AG04449 (cell line): ENCODE results near the gene GALNT4.

Source experiments
- CTCF ChIA-PET: fragments of 350-600 bp; formaldehyde crosslinking; extraction: SDS; loops from one replicate; lab custom pipeline; 2021; ENCODE audit warnings: antibody characterized with exemption; lab: Yijun Ruan, JAX
- POLR2A ChIA-PET: fragments of 400-600, 350-600 bp; formaldehyde crosslinking; extraction: SDS; loops from one replicate; lab custom pipeline; 2020; ENCODE audit warnings: antibody characterized with exemption, inconsistent platforms; lab: Yijun Ruan, JAX
- DNase-seq: peaks from one replicate; pipeline ENCODE4 v3.0.0-alpha.2; 2010; ENCODE audit warnings: low read depth, low spot score
- H3K4me3 ChIP-seq: 2 replicates; pipeline ENCODE4 v1.5.1; 2011; ENCODE audit warnings: low read depth, mild to moderate bottlenecking, control low read depth, low read length
- CTCF ChIP-seq: IDR thresholded peaks from one replicate; pipeline ENCODE4 v1.5.1; 2011; ENCODE audit warnings: mild to moderate bottlenecking, moderate library complexity, low read length, control low read depth, inconsistent platforms; ENCODE audit not compliant: insufficient read depth; ENCODE audit errors: missing control alignments

GALNT4 gene

DNA sequence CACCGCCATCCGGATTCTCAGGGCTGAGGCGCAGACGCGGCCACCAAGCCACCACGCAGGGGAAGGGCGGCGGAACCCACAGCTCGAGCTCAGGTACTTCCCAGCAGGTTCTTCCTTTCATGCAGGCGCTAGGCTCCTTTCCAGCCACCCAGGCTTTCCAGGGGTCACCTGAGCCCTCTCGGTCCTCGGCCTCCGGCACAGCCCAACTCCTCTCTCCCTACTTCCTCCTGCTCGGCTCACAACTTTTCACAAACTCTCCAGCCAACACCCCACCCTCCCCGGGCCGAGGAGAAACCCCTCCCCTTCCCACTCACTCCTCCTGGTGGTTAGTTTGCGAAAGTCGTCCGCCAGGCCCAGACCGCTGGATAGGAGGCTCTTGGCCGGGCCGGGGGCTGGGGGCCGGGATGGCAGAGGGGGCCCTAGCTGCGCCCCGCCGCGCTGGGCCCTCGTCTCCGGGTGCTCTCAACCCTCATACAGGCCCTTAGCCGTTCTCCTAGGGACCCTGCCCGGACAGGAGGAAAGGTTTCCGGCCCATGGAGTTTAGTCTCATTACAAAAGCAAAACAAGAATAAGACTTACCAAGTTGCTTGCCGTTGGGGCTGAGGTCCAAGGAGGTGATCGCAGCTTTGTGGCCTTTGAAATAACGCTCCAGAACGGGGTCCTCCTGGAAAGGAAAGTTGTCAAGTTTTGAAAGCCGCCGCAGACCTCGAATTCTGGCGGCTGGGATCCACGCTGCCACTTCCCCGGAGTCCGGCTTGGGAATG lies at the start of gene GALNT4:
TSS of gene GALNT4 (minus strand) at position 256 of the 764 bp plus-strand sequence. CDS start at position 9, 247 bp downstream.
- H3K4me3 ChIP-seq: peak within 1 kb of the TSS; percentile 97
- peak; percentile 90 for TF ChIP-seq CTCF
- ChIA-PET POLR2A (interaction anchor here (0.6 kb wide), 1 partner anchor 182 kb away, joined by 4 read pairs; no protein-coding TSS in a partner anchor), CTCF (interaction anchor here (0.7 to 12.4 kb wide), 26 partner anchors 10 to 516 kb away, joined by 3 to 265 read pairs (median 4); partner anchors contain the start of gene DUSP6)
- peak; percentile 40 for DNase-seq

DNA sequence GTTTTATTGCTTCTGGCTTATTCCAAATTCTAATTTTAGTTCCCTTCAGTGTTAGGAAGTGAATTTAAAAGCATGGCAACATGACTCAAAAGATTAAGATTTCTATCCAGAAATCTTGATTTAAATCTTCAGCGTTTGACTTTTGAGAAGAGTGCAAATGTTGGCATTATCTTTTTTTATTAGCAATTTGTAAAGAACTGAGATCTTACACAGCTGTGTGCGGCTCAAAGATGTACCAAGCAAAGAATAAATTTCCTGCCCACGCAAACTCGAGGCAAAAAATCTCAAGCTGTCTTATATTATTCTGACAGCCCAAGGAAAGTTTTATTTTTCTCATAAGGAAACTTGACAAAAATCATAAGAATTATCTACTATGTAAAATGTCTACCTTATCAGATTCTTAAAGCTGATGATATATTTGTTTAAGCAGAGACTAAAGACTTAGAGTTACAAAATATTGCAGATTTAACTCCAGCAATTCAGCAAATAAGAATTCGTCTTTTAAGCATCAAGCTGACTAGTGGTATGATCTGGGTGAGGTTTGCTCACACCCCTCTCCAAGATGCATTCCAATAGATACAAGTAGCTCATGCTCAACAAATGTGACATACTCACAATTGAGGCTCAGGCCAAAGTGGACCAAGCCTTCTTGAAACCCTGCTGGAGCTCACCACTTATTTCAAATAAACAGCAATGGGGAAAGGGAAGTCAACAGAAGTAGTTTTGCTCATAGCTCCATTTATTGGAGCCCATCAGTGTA lies 48.6 kb upstream of the GALNT4 start:
- ChIA-PET POLR2A (no interaction called here), CTCF (interaction anchor here (0.8 kb wide), 1 partner anchor 8 kb away, joined by 3 read pairs; no protein-coding TSS in a partner anchor)
- no peak for TF ChIP-seq CTCF
- no peak overlapping the region for H3K4me3 ChIP-seq
- DNase-seq: no peak

DNA sequence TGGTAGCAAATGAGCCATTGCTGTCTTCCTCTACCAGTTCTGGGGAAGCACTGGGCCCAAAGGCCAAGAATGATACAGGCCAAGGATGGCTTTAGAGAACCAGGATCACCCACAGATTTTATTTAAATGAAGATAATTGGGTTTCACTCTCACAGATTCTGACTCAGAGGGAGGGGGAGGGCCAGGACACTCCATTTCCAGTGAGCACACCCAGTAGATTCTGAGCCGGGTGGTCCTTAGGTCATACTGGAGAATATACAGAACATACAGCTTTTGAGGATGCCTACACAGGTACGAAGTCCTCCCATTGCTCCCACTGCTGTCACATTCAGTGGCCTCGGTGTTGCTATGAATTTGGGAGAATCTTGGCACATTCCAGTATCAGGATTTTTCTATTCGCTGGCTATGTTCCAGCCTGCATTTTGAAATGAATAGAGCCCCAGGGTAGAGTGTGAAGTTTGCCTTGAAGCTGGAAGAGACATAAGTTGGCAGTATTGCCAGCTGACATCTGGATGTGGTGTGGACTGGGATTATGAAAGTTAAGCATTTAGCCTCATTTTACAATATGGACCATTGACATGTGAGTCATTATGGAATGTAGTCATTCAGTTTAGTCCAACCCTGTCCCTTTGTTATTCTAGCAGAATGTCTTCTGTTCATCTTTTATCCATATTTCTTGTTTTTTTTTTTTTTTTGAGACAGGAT lies 47.0 kb upstream of the GALNT4 start:
- DNase-seq: no peak
- ChIA-PET POLR2A (no interaction called here), CTCF (interaction anchor here (1.5 kb wide), 1 partner anchor 28 kb away, joined by 5 read pairs; no protein-coding TSS in a partner anchor)

DNA sequence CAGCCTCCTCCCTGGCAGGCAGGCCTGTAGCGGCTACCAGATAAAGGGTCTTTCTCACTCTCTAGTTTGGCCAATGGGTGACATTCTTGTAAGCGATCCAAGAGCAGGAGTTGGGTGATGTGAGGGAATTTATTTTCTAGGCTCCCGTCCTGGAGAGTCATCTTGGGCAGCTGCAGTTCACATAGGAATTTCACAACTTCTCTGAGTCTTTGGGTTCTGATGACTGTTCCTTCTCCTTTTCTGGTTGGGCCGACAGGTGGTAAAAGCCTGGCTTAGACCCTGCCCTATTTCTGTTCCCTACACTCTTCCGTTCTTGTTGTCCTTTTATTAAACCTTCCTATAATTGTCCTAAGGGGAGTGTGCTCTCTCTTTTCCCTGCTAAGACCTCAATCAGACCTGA lies 43.9 kb upstream of the GALNT4 start:
- POLR2A ChIA-PET: no interaction called here
- CTCF ChIA-PET: no interaction called here
- no peak for DNase-seq
- no peak overlapping the region for H3K4me3 ChIP-seq
- no peak for TF ChIP-seq CTCF

More for the DNA sequence above, 47.0 kb upstream of the GALNT4 start:
- no peak for TF ChIP-seq CTCF
- H3K4me3 ChIP-seq: no peak overlapping the region

DNA sequence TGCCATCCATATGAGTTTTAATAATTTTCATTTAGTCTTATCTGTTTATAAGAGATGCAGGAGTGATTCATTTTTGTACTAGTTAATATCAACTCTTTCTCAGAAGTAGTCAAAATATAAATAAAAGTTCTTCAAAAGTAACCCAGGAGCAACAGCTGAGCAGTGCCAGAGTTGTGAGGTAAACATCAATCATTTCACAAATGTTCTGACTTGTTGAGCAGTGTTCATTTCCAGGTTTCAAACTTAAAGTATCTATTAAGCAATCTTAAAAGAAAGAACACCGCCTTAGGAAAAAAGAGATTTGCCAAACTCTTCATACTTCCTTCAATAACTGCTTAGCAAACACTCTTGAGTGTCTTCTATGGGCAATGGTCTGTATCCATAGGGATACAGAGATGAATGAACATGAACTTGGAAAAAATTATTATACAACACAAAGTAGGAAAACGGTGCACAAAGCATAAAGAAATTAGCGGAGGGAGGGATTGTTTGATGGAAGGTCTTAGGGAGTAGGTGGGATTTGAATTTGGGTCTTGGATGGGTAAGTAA lies 43.2 kb upstream of the GALNT4 start:
- CTCF ChIA-PET: no interaction called here
- no peak for TF ChIP-seq CTCF
- H3K4me3 ChIP-seq: no peak overlapping the region
- POLR2A ChIA-PET: no interaction called here
- no peak for DNase-seq
